Measurements from ENCODE around the gene HADHA.

GRCh38 chr2:26237868-26238267 lies 6.6 kb downstream of the HADHA start:
- TF ChIP-seq POLR2A (IDR thresholded peaks at IDR 0.05; ENCODE audit: low read depth, low read length) (no peak), POLR2AphosphoS5 (IDR thresholded peaks at IDR 0.05; ENCODE audit: low read depth, low read length) (no peak)

Data from GM12891 (cell line).